PFSK-1 (cell line): ENCODE results near the gene IL17RD.

Source experiments
- POLR2AphosphoS5 ChIP-seq: IDR thresholded peaks from 2 replicates; pipeline ENCODE4 v1.6.1; 2012; ENCODE audit warnings: low read depth, mild to moderate bottlenecking, control low read depth, low read length, moderate library complexity
- SIN3A ChIP-seq: IDR thresholded peaks from 2 replicates; pipeline ENCODE4 v1.6.1; 2012; ENCODE audit warnings: mild to moderate bottlenecking, low read length, moderate library complexity, borderline replicate concordance; ENCODE audit not compliant: insufficient read depth
- TAF1 ChIP-seq: IDR thresholded peaks from 2 replicates; pipeline ENCODE4 v1.6.1; 2012; ENCODE audit warnings: low read length, control low read depth, borderline replicate concordance; ENCODE audit not compliant: insufficient read depth
- TF ChIP-seq, protein P1 (sequence below), 2 experiments: IDR thresholded peaks; 2 replicates each; pipeline versions ENCODE4 v1.6.1 to v1.8.0; 2011 to 2012; ENCODE audit warnings: low read depth in 2 of 2, low read length in 2 of 2, control low read depth in 1 of 2, inconsistent platforms in 1 of 2, mild to moderate bottlenecking in 1 of 2, moderate library complexity in 1 of 2; ENCODE audit not compliant: insufficient read depth in 1 of 2

DNA sequence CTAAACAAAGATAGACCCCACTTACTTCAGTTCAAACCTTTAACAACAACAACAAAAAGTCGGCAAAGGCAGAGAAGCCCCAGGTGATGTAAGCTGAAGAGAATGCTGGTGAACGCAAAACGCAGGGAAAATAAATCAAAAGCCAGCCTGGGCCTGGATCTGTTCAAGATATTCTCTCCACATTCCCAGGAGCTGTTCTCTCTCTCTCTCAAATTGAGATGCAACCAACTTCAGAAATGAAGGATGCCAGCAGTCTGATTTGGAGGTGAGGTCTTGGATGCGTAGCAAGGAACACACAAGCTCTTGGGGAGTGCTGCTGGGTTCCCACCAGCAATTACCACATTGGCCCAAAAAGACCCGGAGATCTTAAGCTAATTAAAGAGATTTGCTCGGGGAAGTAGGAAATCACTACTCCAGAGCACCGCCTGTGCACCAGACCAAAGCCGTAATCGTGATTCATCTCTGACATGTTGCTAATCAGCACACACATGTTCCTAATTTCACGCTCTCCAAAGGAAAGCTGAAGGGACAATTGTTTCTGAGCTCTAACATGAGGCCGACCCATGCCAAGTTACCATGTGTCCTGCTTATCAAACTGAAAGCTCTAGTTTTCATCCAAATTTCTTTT lies 37.1 kb downstream of the IL17RD start:
- no peak for TF ChIP-seq TAF1
- TF ChIP-seq POLR2AphosphoS5, result no peak
- TF ChIP-seq, protein P1, sequence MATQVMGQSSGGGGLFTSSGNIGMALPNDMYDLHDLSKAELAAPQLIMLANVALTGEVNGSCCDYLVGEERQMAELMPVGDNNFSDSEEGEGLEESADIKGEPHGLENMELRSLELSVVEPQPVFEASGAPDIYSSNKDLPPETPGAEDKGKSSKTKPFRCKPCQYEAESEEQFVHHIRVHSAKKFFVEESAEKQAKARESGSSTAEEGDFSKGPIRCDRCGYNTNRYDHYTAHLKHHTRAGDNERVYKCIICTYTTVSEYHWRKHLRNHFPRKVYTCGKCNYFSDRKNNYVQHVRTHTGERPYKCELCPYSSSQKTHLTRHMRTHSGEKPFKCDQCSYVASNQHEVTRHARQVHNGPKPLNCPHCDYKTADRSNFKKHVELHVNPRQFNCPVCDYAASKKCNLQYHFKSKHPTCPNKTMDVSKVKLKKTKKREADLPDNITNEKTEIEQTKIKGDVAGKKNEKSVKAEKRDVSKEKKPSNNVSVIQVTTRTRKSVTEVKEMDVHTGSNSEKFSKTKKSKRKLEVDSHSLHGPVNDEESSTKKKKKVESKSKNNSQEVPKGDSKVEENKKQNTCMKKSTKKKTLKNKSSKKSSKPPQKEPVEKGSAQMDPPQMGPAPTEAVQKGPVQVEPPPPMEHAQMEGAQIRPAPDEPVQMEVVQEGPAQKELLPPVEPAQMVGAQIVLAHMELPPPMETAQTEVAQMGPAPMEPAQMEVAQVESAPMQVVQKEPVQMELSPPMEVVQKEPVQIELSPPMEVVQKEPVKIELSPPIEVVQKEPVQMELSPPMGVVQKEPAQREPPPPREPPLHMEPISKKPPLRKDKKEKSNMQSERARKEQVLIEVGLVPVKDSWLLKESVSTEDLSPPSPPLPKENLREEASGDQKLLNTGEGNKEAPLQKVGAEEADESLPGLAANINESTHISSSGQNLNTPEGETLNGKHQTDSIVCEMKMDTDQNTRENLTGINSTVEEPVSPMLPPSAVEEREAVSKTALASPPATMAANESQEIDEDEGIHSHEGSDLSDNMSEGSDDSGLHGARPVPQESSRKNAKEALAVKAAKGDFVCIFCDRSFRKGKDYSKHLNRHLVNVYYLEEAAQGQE (IDR thresholded peaks at IDR 0.05; ENCODE audit: insufficient read depth in 1 of 2, low read depth in 2 of 2, low read length in 2 of 2), result peak in 1 of 2 experiments; percentile 28; a peak in 1 of 4 replicates
- TF ChIP-seq SIN3A, result no peak
